ENCODE results near the gene CRYBA2.

CRYBA2 gene

DNA sequence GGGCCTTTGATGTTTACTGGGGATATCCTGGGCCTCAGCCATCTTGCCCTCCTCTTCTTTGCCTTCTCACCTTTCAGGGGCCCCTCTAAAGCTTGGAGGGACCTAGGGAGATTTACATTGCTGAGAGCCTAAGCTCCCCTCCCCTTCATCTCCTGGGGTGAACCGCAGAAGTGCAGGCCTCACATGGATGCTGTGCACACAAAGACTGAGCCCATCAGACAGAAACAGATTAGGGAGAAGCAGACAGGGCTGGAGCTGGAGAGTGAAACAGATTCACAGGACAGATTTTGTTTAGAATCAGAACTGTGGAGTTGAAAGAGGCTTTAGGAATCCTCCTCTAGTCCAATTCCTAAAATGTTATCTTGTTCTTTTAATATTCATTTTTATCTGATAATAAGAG is 37.2 kb downstream of the CRYBA2 start:
- DNase-seq (ENCODE audit: low read depth): no peak

DNA sequence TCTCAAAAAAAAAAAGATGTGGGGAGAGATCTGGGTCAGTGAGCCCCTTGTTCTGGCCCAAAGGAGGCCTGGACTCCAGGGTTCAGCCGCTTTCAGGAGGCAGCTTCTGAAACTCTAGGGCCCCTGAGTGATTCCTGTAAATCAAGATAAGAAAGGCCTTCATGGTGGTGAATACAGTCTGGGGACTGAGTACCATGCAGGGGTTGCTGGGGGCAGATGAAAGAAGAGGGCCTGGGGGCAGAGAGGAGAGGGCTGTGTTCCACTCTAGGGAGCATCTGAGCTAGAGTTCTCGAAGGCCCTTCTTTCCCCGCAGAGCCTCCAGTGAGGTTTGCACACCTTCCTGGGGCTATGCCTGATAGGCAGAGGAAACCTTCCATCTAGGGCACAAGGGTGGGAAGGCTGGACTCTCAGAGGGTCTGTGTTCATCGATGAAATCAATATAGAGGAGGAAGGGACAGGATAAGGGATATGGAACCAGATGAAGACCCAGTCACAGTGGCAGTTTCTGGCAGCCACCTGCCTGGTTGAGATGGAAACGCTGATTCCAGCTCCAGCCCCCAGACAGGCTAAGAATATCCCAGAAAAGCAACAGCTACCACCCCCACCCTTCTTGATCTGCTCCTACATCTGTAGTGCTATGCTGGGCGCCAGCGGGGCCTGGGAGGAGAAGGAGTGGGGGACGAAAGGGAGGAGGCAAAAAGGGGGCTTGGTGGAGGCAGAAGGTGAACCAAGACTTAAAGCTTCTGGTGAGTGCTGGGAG is 38.5 kb downstream of the CRYBA2 start:
- no peak for DNase-seq (ENCODE audit: low read depth)

DNA sequence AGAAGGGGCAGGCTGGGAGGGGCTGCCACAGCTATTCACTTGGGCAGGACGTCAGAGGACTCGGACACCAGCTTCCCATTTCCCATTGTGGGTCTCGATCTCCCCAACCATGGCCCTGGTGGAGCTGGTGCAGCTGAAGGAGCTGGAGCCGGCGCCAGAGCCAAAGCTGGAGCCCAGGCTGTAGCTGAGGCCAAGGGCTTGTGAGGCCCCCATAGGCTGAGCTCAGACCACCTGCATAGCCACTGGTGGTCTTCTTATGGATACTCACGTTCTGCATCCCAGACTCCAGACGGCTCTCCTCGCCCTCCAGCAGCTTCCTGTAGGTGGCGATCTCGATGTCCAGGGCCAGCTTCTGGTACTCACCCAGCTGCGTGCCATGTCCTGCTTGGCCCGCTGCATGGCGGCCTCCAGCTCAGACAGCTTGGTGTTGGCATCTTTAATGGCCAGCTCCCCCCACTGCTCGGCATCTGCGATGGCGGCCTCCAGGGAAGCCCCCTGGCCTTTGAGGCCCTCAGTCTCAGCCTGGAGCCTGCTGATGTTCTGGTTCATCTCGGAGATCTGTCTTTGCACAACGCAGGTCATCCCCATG is 39.8 kb downstream of the CRYBA2 start:
- no peak for DNase-seq (ENCODE audit: low read depth)

DNA sequence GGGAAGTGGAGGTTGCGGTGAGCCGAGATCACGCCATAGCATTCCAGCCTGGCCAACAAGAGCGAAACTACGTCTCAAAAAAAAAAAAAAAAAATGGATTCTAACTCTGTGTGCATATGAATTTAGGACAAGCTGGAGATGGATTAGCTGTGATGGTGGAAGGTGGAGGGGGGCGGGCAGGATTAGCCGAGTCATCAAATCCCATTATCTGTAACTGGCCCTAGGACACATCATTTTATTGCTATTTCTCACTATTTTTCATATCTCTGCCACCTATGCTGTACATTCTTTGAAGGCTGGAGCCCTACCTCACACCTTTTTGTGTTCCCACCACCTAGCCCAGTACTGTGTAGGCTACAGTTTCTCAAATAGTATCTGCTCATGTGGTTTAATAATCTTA is 41.1 kb downstream of the CRYBA2 start:
- no peak for DNase-seq (ENCODE audit: low read depth)

DNA sequence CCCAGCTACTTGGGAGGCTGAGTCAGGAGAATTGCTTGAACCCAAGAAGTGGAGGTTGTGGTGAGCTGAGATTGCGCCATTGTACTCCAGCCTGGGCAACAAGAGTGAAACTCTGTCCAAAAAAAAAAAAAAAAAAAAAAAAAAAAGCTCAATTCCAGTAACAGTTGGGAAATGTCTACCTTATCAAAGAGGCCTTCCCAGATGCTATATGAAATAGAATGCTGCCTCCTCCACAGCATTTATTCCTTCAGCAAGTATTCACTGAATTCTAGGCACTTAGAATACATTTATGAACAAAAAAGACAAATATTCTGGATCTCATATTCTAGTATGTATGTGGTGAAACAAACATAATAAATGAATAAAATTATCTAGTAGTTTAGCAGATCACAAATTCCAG is 46.6 kb downstream of the CRYBA2 start:
- DNase-seq (ENCODE audit: low read depth): no peak

DNA sequence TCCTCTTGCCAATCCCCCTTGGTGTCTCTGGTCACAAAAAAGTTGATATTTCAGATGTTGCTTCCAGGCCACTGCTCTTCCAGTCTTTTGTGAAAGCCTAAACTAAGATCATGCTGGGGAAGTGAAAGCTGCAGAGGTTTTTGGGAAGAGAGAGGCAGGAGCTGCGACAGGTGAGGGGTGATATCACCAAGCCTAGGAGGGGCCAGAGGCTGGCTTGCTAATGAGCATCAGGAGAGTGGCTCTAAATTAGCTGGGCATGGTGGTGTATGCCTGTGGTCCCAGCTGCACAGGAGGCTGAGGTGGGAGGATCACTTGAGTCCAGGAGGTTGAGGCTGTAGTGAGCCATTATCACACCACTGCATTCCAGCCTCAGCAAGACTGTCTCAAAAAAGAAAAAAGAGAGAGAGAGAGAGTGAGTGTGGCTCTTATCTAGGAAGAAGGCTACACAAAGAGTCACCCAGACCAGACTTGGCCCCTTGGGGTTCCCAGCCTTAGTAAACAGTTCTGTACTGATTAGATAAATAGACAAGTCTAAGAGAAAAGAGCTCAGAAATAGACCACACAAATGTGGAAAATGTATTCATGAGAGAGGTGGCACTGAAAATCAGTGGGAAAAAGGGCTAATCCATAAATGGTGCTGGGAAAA is 48.3 kb downstream of the CRYBA2 start:
- no peak for DNase-seq (ENCODE audit: low read depth)
